Smooth muscle cell (in vitro differentiated cells): ENCODE results near the gene GK. TPM values are rescaled to one million over a fixed set of nuclear protein-coding genes. Genes with fewer than 3 reads are reported as not detected.
A peak's percentile ranks its signal among the peaks of the same experiment; 100 is the strongest.

ENCODE experiments used
- DNase-seq: peaks from one replicate; lab custom pipeline; 2025; ENCODE audit not compliant: unreplicated experiment; lab: John Stamatoyannopoulos, UW
- H2AFZ ChIP-seq: fragments of 200-600 bp; sonication (generic); 2 replicates; pipeline ENCODE4 v1.6.0; 2016; ENCODE audit warnings: antibody characterized with exemption, low read depth, mild to moderate bottlenecking
- H3F3A ChIP-seq: fragments of 200-600 bp; sonication (generic); 2 replicates; pipeline ENCODE4 v1.6.0; 2017; ENCODE audit warnings: antibody characterized with exemption, low read depth
- H3K27ac ChIP-seq: fragments of 200-600 bp; sonication (generic); 2 replicates; pipeline ENCODE4 v1.5.1; 2016; ENCODE audit warnings: low read depth, mild to moderate bottlenecking
- H3K27me3 ChIP-seq: fragments of 200-600 bp; sonication (generic); 2 replicates; pipeline ENCODE4 v1.6.1; 2016; ENCODE audit warnings: low read depth, mild to moderate bottlenecking
- H3K36me3 ChIP-seq: fragments of 200-600 bp; sonication (generic); 2 replicates; pipeline ENCODE4 v1.5.1; 2016; ENCODE audit warnings: low read depth
- H3K4me1 ChIP-seq: fragments of 200-600 bp; sonication (generic); 2 replicates; pipeline ENCODE4 v1.5.1; 2016; ENCODE audit warnings: low read depth
- H3K4me2 ChIP-seq: fragments of 200-600 bp; sonication (generic); 2 replicates; pipeline ENCODE4 v1.6.0; 2016; ENCODE audit warnings: mild to moderate bottlenecking
- H3K4me3 ChIP-seq: fragments of 200-600 bp; sonication (generic); 2 replicates; pipeline ENCODE4 v1.5.1; 2016; ENCODE audit warnings: mild to moderate bottlenecking
- H3K79me2 ChIP-seq: fragments of 200-600 bp; sonication (generic); 2 replicates; pipeline ENCODE4 v1.6.0; 2016; ENCODE audit warnings: low read depth, mild to moderate bottlenecking
- H3K9ac ChIP-seq: fragments of 200-600 bp; sonication (generic); 2 replicates; pipeline ENCODE4 v1.6.0; 2016; ENCODE audit warnings: low read depth
- H3K9me3 ChIP-seq: fragments of 200-600 bp; sonication (generic); replicated peaks from 2 replicates; pipeline ENCODE4 v1.5.1; 2016; ENCODE audit warnings: low read depth
- H4K20me1 ChIP-seq: fragments of 200-600 bp; sonication (generic); 2 replicates; pipeline ENCODE4 v1.6.0; 2016; ENCODE audit warnings: low read depth
- CTCF ChIP-seq: fragments of 200-600 bp; sonication (generic); IDR thresholded peaks from 2 replicates; pipeline ENCODE4 v1.5.1; 2017; ENCODE audit warnings: borderline replicate concordance, mild to moderate bottlenecking, antibody characterized with exemption; ENCODE audit not compliant: insufficient read depth, poor library complexity, severe bottlenecking
- WGBS: methylation state at CpG from one replicate; pipeline ENCODE4 v1.1.7; 2016; ENCODE audit warnings: low lambda C conversion rate; 5-methylcytosine and 5-hydroxymethylcytosine counted together
- polyA plus RNA-seq: library from polyadenylated mRNA; unstranded; fragments of >200 nt; fragmentation: Nextera tagmentation; extraction: Ambion mirVana; gene quantifications from 2 replicates; pipeline ENCODE4 v1.2.1, GENCODE V29; 2016
- total RNA-seq: library from RNA; depleted of rRNA; stranded (reverse); fragments of >200 nt; gene quantifications from 2 replicates; pipeline ENCODE4 v1.2.3, GENCODE V29; 2014

GK gene
- total and polyA plus RNA-seq, 2 experiments from 2014 or later, result 4.5 to 5.8 TPM

DNA sequence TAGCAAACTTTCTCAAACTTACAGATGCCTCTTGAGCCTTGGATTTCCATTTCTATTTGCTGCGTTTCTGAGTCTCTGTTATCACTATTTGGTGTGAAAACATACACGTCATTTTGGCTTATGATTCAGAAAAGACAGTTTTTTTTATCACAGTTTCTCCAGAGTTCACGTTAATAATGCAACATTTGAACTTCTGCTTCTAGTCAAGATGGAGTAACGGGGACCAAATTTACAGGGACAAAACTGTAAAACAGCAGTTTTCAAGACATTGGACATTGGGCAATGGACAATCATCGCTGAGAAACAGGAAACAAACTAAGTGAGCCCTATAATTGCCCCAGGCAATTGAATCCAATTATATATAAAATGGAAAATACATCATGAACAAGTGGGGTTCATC, 39.5 kb upstream of the GK start:
- H3K27me3 ChIP-seq, result no peaks in the 10 kb centered on the region
- no peaks in the 10 kb centered on the region for H3F3A ChIP-seq
- TF ChIP-seq CTCF, result no peak
- WGBS, result 61% methylated on average over 5 of the region's 5 CpGs
- H3K4me2 ChIP-seq, result no peak overlapping the region
- no peak overlapping the region for H3K4me3 ChIP-seq
- H3K9ac ChIP-seq, result no peak overlapping the region
- no peak overlapping the region for H2AFZ ChIP-seq
- H3K4me1 ChIP-seq, result no peaks in the 10 kb centered on the region
- no peaks in the 10 kb centered on the region for H3K36me3 ChIP-seq
- no peaks in the 10 kb centered on the region for H4K20me1 ChIP-seq
- H3K79me2 ChIP-seq, result no peaks in the 10 kb centered on the region
- no peak for DNase-seq
- no peak overlapping the region for H3K27ac ChIP-seq
- no peaks in the 10 kb centered on the region for H3K9me3 ChIP-seq

DNA sequence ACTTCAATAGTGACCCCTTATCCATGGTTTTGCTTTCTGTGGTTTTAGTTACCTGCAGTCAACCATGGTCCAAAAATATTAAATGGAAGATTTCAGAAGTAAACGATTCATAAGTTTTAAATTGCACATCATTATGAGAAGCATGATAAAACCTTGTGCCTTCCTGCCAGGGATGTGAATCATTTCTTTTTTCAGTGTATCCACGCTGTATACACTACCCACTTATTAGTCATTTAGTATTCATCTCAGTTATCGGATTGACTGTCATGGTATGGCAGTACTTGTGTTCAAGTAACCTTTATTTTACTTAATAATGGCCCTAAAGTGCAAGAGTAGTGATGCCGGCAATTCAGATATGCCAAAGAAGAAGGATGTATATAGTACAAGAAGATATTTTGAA, 38.0 kb upstream of the GK start:
- Histone ChIP-seq H3K36me3 (no peaks in the 10 kb centered on the region), H4K20me1 (no peaks in the 10 kb centered on the region), H3K4me2 (no peak overlapping the region), H3K9ac (no peak overlapping the region), H3K27me3 (no peaks in the 10 kb centered on the region), H2AFZ (no peak overlapping the region), H3F3A (no peaks in the 10 kb centered on the region), H3K9me3 (no peaks in the 10 kb centered on the region), H3K4me3 (no peak overlapping the region), H3K4me1 (no peaks in the 10 kb centered on the region), H3K79me2 (no peaks in the 10 kb centered on the region), H3K27ac (no peak overlapping the region)
- no peak for DNase-seq
- WGBS, result 63% methylated on average over 4 of the region's 4 CpGs
- no peak for TF ChIP-seq CTCF

DNA sequence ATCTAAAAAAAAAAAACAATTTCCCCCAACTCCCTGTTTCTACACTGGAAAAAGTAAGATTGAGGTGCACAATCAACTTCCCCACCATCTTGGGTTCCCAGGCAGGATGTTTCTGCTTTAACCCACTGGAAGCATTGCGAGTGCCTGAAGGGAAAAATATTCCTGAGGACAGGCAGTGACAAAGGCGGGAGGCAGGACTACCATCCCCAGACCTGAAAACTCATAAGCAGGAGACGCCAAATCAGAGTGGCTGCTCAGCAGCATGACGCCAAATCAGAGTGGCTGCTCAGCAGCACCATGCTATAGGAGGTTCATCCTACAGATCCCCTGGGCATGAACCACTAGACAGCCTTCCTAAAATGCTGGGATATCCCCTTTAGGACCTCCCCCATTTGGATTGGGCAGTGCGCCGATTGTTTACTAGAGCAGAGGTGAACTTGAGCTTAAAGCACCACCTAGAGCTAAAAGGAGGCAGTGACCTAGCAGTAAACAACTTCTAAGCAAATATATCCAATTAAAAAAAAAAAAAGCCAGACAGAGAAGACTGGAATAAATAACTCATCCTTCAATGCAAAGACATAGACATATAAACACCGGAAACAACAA, 35.0 kb upstream of the GK start:
- H3K4me1 ChIP-seq, result no peaks in the 10 kb centered on the region
- H3K36me3 ChIP-seq, result no peaks in the 10 kb centered on the region
- no peaks in the 10 kb centered on the region for H3K79me2 ChIP-seq
- H2AFZ ChIP-seq, result no peak overlapping the region
- H3K9me3 ChIP-seq, result no peaks in the 10 kb centered on the region
- no peak overlapping the region for H3K4me2 ChIP-seq
- no peak for TF ChIP-seq CTCF
- H3K27me3 ChIP-seq, result no peaks in the 10 kb centered on the region
- no peaks in the 10 kb centered on the region for H3F3A ChIP-seq
- H3K9ac ChIP-seq, result no peak overlapping the region
- H3K27ac ChIP-seq, result no peak overlapping the region
- no peak overlapping the region for H3K4me3 ChIP-seq
- no peak for DNase-seq
- H4K20me1 ChIP-seq, result no peaks in the 10 kb centered on the region
- WGBS, result 70% methylated on average over 7 of the region's 7 CpGs

- no peak for TF ChIP-seq CTCF
- no peaks in the 10 kb centered on the region for H3K4me1 ChIP-seq
- WGBS, result 85% methylated on average over 3 of the region's 3 CpGs
These were observed 33.1 kb upstream of the GK start for GRCh38 chrX:30620125-30620524.

More at GRCh38 chrX:30620125-30620524, 33.1 kb upstream of the GK start:
- Histone ChIP-seq H4K20me1 (no peaks in the 10 kb centered on the region), H2AFZ (no peak overlapping the region), H3F3A (no peaks in the 10 kb centered on the region), H3K9me3 (no peaks in the 10 kb centered on the region), H3K4me3 (no peak overlapping the region), H3K36me3 (no peaks in the 10 kb centered on the region), H3K27me3 (no peaks in the 10 kb centered on the region), H3K27ac (peak overlapping the region; percentile 88), H3K79me2 (no peaks in the 10 kb centered on the region), H3K9ac (no peak overlapping the region), H3K4me2 (no peak overlapping the region)
- DNase-seq, result no peak
